Body of pancreas (tissue), 4 donors: ENCODE data around the gene GNAT3. TPM values are rescaled to one million over a fixed set of nuclear protein-coding genes. Genes with fewer than 3 reads are reported as not detected.

Source experiments
- ATAC-seq: fragments of 150-250 bp; one replicate; pipeline ENCODE4 v1.9.1; 2016
- DNase-seq, 4 donors: peaks; one replicate each; pipeline ENCODE4 v3.0.0-alpha.2; 2019
- H3K27ac ChIP-seq, 4 donors: fragments of 200-600 bp; sonication (generic); 1 replicate in 3 of 4; 2 replicates in 1 of 4; pipeline versions ENCODE4 v1.5.1 to v1.6.1; 2016 to 2019; ENCODE audit warnings: mild to moderate bottlenecking in 1 of 4, mixed read lengths in 1 of 4, moderate library complexity in 1 of 4
- H3K27me3 ChIP-seq, 2 donors: fragments of 200-600 bp; sonication (generic); one replicate each; pipeline ENCODE4 v1.6.0; 2016; ENCODE audit warnings: mild to moderate bottlenecking in 1 of 2
- H3K36me3 ChIP-seq, 2 donors: fragments of 200-600 bp; sonication (generic); replicated peaks in 1 of 2; 2 replicates each; pipeline ENCODE4 v1.5.1; 2016; ENCODE audit warnings: low read depth in 2 of 2; ENCODE audit not compliant: insufficient read depth in 1 of 2
- H3K4me1 ChIP-seq: fragments of 200-600 bp; sonication (generic); one replicate; pipeline ENCODE4 v1.6.0; 2016
- H3K4me3 ChIP-seq, 2 donors: fragments of 200-600 bp; sonication (generic); 1 replicate in 1 of 2; 2 replicates in 1 of 2; pipeline ENCODE4 v1.5.1; 2016 to 2019
- H3K9me3 ChIP-seq, 3 donors: fragments of 200-600 bp; sonication (generic); 1 replicate in 2 of 3; 2 replicates in 1 of 3; pipeline ENCODE4 v1.5.1; 2016
- CTCF ChIP-seq, 7 experiments: fragments of 450-650 bp in 4 of 7; fragments of 200-600 bp in 3 of 7; sonication (generic) in 3 of 7; IDR thresholded peaks; one replicate each; pipeline ENCODE4 v1.5.1; 2016 to 2019; ENCODE audit warnings: antibody characterized with exemption in 7 of 7
- POLR2A ChIP-seq, 3 donors: fragments of 450-650 bp; IDR thresholded peaks; one replicate each; pipeline ENCODE4 v1.6.1; 2016; ENCODE audit warnings: antibody characterized with exemption in 3 of 3, mild to moderate bottlenecking in 2 of 3
- WGBS, 2 donors: methylation state at CpG; one replicate each; pipeline ENCODE4 v1.1.5; 2017; 5-methylcytosine and 5-hydroxymethylcytosine counted together
- intact Hi-C: fragments of 100-400 bp; cut with DNase I; formaldehyde crosslinking; loops from one replicate; pipeline ENCODE4 v1.15.1; 2023
- total RNA-seq, 2 donors: library from RNA; depleted of rRNA; stranded (reverse); fragments of >200 nt; gene quantifications; one replicate each; pipeline ENCODE4 v1.1.0, GENCODE V29; 2016

The GNAT3 gene
- total RNA-seq, 2 donors from 2014 or later: 0.26 TPM; not detected in 1

- Histone ChIP-seq H3K9me3 (no peaks in the 10 kb centered on the region), H3K4me1 (no peaks in the 10 kb centered on the region), H3K36me3 (no peaks in the 10 kb centered on the region), H3K27me3 (no peaks in the 10 kb centered on the region), H3K4me3 (no peak overlapping the region), H3K27ac (no peak overlapping the region)
- 71 to 72% methylated on average over 2 of the region's 2 CpGs for WGBS, 2 donors
- DNase-seq: no peak
- intact Hi-C loops: no loop called here
- TF ChIP-seq CTCF (IDR thresholded peaks at IDR 0.05) (no peak), POLR2A (IDR thresholded peaks at IDR 0.05) (no peak)
- ATAC-seq: no peak
Observed at GRCh38 chr7:80411621-80412020, 100.2 kb downstream of the GNAT3 start.

GRCh38 chr7:80410081-80410480 is 101.8 kb downstream of the GNAT3 start:
- no peak overlapping the region for H3K27ac ChIP-seq
- TF ChIP-seq POLR2A (IDR thresholded peaks at IDR 0.05): no peak
- TF ChIP-seq CTCF (IDR thresholded peaks at IDR 0.05): no peak
- no peak overlapping the region for H3K4me3 ChIP-seq
- intact Hi-C loops: no loop called here
- ATAC-seq (no peak), DNase-seq (no peak)
- H3K4me1 ChIP-seq: no peaks in the 10 kb centered on the region
- no peaks in the 10 kb centered on the region for H3K36me3 ChIP-seq
- no peaks in the 10 kb centered on the region for H3K27me3 ChIP-seq
- no peaks in the 10 kb centered on the region for H3K9me3 ChIP-seq

Other genes with a start within 250 kb of the GNAT3 start
- 100 to 1,000 TPM in 1 of 2 donors, 10 to 100 TPM in 1; 76.0 to 120 TPM for gene CD36, start 126.6 kb upstream of the GNAT3 start, total RNA-seq